ENCODE results near the gene NSL1.

Gene NSL1

DNA sequence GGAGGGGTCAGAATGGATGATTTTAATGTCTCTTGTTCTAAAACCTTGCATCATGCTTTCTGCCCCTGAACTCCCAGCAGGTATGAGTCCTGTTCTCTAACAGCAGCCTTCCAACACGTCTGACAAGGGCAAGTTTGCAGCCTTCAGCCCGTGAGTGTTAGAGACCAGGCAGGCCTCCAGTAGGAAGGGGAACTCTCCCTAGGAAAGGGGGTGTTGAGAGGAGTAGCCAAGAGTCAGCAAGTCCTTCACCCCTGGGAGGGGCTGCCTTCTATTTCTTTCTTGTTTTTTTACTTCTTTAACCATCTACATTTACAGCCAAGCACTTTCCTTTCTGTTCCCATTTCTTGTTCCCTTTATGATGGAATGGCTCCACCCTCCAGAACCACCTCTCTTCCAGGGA lies 106.1 kb downstream of the NSL1 start:
- DNase-seq (ENCODE audit: low spot score): no peak

DNA sequence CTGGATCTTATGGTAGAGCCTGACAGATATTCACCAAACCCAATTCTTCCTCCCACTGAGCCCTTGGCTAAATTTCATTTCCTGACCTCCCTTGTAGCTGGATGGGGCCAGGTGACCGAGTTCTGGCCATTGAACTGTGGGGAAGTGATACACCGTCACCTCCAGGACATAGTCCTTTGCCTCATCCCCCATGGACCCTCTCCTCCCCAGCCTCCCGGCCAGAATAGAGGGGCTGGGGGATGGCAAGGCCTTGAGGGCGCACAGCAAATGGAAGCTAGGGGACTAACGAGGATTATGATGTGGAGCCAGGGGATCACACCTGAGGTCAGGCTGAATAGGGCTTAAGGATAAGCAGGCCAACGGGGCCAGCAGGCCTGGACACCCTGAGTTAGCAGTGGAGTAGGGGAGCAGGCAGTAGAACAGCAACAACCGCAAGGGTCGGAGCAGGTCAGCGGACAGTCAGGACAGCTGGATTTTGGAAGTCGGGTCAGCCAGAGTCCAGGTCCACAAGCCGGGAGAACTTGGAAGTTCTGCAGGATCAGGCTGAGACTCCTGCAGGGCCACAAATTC lies 107.0 kb downstream of the NSL1 start:
- DNase-seq (ENCODE audit: low spot score): no peak

DNA sequence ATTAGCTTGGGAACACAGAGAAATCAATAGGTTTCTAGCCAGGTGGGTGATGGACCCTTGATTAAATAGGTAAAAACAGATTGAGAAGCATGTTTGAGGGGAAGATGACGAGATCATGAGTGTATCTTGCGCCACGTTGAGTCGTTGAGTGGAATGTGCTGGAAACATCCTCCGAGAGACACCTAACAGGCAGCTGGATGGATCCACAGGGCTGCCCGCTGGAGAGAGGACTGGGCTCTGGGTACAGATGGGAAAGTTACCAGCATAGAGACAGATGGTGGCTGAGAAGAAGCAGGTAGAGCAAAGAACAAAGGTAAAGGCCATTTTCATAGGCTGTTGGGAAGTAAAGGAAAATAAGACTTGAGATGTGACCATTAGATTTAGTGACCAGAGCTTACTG lies 107.5 kb downstream of the NSL1 start:
- DNase-seq (ENCODE audit: low spot score): no peak

DNA sequence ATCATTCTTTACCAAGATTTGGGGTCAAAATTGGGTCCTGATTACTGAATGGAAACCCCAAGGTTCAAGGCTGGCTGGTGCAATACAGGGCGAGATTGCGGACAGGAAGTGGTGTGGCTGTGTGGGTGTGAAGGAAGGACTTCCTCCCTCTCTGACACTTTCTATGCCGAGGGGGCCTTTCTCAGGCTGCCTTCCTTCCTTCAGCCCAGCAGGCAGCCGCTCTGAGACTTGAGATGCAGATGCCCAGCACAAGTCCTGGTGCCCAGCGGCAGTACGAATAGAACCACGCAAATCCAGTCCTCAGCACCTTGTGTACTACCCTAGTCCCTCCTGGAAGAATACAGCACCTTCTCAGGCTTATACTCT lies 108.2 kb downstream of the NSL1 start:
- no peak for DNase-seq (ENCODE audit: low spot score)

DNA sequence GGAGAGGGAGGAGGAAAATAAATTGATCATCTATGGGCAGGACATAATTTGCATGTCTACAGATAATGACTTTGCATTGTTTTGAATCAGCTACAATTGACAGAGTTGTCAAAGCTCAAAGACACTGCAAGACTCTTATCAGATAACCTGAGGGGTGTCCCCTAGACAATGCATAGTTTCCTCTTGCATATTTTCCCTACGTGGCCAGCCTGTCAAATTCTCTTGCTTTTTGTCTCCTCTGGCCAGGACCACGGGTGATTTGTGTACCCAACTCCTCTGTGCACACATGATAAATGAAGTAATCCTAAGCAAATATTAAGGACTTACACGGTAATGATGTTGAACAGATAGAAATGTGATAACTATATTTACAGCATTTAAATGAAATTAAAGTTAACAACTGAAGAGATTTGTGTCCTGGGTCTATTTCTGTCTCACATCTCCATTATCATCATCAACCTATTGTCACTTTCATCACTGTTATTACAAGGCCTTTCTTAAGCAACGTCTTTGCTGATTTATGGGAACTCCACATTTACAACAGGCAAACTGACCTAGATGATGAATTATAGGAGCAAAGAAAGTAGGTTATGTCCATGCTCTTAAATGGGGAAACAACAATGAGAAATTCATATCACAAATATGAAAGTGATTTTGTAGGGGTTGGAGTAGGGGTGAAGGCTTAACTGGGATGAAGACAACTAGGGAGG lies 110.7 kb downstream of the NSL1 start:
- no peak for DNase-seq (ENCODE audit: low spot score)

DNA sequence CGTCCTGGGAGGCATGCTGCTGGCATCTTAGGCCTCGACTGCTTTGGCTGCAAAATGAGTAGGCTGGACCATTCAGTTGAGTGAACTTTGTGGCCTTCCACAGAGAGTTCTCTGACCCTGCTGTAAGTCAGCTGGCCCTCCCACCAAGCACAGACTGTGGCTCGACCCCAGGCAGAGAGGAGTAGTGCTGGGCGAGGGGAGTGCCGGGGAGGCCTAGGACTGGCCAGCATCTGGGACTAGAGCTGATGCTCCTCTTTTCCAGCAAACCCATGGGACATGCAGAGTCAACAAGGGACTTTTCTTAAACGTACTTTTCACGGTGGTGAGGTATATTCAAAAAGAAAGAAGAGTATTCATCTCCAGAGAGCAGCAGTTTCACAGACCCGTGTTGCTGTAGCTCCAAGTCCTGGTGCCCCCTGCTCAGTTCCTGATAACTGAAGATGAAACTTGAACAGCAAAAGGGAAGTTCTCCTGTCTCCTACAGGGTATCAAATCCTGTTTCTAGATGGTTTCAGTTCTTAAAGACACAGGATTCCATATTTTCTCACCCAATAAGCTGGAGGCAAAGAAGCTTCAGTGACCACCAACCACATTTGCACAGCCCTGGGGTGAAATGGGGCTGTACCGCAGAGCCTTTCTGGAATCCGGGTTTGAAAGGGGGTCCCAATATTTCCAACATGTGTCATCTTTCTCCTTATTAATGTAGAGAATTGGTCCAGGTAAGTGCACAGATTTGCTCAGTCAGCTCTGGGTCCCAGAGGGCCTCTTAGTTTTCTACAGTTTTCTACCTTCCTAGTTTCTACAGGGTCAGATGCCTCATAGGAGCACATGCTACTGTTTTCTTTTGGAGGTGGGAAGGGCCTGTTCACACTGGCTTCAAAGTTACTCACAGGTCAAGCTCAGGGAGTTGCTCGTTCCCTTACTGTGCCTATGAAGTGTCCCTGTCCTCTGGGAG lies 112.8 kb downstream of the NSL1 start:
- no peak for DNase-seq (ENCODE audit: low spot score)

DNA sequence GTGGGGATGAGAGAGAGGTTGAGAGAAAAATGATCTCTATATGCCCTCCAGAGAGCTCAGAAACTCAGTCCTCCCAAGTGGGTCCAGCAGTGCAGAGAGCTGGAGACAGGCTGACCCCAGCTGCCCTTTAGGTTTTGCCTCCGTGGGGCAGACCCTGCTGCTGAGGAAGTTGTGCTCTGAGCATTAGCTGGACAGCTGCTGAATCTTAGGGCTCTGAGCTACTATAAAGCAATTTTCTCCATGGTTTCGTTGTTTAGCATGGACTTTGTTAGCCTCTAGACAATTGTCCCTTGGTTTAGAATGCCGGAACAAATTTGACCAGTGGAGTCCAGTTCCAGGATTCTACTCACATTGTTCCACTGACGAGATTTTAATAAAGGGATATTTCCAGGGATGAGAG lies 114.0 kb downstream of the NSL1 start:
- no peak for DNase-seq (ENCODE audit: low spot score)

DNA sequence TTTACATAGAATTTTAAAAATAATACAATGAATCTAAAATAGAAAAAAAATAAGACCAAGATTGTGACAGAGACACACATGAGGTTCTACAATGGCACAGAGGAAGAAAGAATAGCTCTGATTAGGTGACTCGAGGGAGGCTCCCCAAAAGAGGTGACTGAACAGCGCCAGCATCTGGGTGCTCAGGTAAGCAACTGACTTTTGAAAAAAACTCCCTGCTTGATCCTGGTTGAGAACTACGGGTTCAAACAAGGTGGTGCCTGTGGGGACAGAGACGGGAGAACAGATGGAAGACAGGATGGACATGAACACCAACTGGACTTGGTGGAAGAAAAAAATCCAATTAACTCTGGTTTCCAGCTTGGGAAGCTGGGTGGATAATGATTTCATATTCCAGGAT lies 114.4 kb downstream of the NSL1 start:
- DNase-seq (ENCODE audit: low spot score): no peak

Data from COLO829 (cell line).